ENCODE measurements around the gene GOLGA1.
A peak's percentile ranks its signal among the peaks of the same experiment; 100 is the strongest.

Gene GOLGA1

GRCh38 chr9:124834591-124834990, 106.3 kb downstream of the GOLGA1 start:
- peak; percentile 51 to 53 for ATAC-seq

- no peak for ATAC-seq
Measured at GRCh38 chr9:124831642-124832364, 109.1 kb downstream of the GOLGA1 start.

GRCh38 chr9:124830593-124830992, 110.3 kb downstream of the GOLGA1 start:
- no peak for ATAC-seq

- no peak for ATAC-seq
Measured at GRCh38 chr9:124829334-124829669, 111.6 kb downstream of the GOLGA1 start.

GRCh38 chr9:124828489-124829333, 112.2 kb downstream of the GOLGA1 start:
- no peak for ATAC-seq
